Measurements from ENCODE around the gene MAD2L2.

DNA sequence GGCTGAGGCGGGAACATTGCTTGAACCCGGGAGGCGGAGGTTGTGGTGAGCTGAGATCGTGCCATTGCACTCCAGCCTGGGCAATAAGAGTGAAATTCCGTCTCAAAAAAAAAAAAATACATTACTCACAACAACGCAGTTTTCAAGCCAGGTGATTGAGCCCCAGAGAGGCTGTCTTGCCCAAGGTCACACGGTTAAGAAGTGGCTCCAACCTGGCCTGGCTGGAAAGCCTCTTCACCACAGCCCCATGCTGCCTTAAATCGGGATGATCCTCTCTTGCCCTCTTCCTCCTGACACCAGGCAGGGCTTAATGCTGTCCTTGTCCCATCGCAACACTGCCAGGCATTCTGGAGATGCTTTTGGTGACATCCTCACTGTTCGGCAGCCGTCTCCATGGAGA lies 32.1 kb upstream of the MAD2L2 start:
- no peak for TF ChIP-seq EZH2 (IDR thresholded peaks at IDR 0.05; ENCODE audit: low read length, missing control alignments)
- TF ChIP-seq, protein P1, sequence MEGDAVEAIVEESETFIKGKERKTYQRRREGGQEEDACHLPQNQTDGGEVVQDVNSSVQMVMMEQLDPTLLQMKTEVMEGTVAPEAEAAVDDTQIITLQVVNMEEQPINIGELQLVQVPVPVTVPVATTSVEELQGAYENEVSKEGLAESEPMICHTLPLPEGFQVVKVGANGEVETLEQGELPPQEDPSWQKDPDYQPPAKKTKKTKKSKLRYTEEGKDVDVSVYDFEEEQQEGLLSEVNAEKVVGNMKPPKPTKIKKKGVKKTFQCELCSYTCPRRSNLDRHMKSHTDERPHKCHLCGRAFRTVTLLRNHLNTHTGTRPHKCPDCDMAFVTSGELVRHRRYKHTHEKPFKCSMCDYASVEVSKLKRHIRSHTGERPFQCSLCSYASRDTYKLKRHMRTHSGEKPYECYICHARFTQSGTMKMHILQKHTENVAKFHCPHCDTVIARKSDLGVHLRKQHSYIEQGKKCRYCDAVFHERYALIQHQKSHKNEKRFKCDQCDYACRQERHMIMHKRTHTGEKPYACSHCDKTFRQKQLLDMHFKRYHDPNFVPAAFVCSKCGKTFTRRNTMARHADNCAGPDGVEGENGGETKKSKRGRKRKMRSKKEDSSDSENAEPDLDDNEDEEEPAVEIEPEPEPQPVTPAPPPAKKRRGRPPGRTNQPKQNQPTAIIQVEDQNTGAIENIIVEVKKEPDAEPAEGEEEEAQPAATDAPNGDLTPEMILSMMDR (conservative IDR thresholded peaks at IDR 0.05 in 1 of 2, IDR thresholded peaks at IDR 0.05 in 1 of 2; ENCODE audit: low read depth in 1 of 2, low read length in 2 of 2): no peak

Measured in fibroblast of lung (primary cell).